ENCODE measurements around the gene OR51B2. TPM values are rescaled to one million over a fixed set of nuclear protein-coding genes. Genes with fewer than 3 reads are reported as not detected.

OR51B2 gene
- total RNA-seq, 2 experiments from 2014 or later: not detected

- intact Hi-C loops (cut with micrococcal nuclease): no loop called here
- no peak for ATAC-seq
- Mint-ChIP-seq H3K4me1 (ENCODE audit: low read depth) (no peaks in the 10 kb centered on the region), H3K27me3 (no peaks in the 10 kb centered on the region), H3K36me3 (ENCODE audit: low read depth) (no peaks in the 10 kb centered on the region), H3K27ac (no peak overlapping the region), H3K4me3 (no peak overlapping the region), H3K9me3 (no peaks in the 10 kb centered on the region)
- CTCF ChIA-PET: no interaction called here
- no peak for DNase-seq
- POLR2A ChIA-PET: no interaction called here
- TF ChIP-seq CTCF (IDR thresholded peaks at IDR 0.05): no peak
Measured at GRCh38 chr11:5307256-5308019, 16.7 kb downstream of the OR51B2 start.

DNA sequence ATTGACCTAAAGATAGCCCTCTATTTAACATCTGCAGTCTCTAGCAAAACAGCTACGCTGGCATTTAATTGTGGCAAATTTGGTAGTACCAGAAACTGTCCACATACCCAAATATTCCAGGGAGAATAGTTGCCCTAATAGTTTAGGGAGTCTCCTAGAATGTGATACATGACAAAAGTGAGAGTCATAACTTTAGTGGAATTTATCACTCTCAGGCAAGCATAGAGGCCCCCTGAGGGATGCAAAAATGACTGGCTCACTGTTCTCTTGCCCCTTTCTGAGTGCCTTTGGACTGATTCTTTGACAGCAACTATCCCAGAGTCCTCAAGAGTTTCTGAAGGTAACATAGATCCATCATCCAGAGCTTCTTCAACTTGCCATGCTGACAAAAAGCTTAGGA lies 20.1 kb downstream of the OR51B2 start:
- H3K9me3 Mint-ChIP-seq: no peaks in the 10 kb centered on the region
- H3K27me3 Mint-ChIP-seq: no peaks in the 10 kb centered on the region
- no peak overlapping the region for H3K27ac Mint-ChIP-seq
- ChIA-PET POLR2A (no interaction called here), CTCF (no interaction called here)
- intact Hi-C loops (cut with micrococcal nuclease): no loop called here
- no peaks in the 10 kb centered on the region for H3K36me3 Mint-ChIP-seq (ENCODE audit: low read depth)
- H3K4me3 Mint-ChIP-seq: no peak overlapping the region
- no peaks in the 10 kb centered on the region for H3K4me1 Mint-ChIP-seq (ENCODE audit: low read depth)
- DNase-seq (no peak), ATAC-seq (no peak)
- TF ChIP-seq CTCF (IDR thresholded peaks at IDR 0.05): no peak

- CTCF ChIA-PET: no interaction called here
Measured at GRCh38 chr11:5303626-5304025, 20.5 kb downstream of the OR51B2 start.

DNA sequence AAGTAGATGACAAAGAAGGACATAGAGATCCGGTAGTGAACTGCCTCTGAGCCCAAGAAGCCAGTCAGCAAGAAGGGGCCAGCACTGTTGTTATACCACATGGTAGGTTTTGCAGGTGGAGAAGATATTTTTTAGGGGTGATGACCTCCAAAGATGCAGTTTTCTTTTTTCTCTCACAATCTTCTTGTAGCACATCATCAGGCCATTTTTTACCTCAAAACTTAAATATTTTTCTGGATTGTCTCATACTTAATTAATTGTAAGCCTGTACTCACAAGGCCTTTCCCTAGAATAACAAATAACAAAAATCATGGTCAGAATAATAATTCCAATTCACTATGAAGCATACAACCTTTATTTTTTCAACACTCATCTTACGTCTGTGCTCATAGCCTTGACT lies 22.3 kb downstream of the OR51B2 start, which contains the start of gene OR51B4:
Gene OR51B4, minus strand, starts transcription at position 101 of the 400 bp plus-strand sequence. Its CDS starts 0 bp downstream, at position 101.
- H3K9me3 Mint-ChIP-seq: no peaks in the 10 kb centered on the region
- no peaks in the 10 kb centered on the region for H3K27me3 Mint-ChIP-seq
- TF ChIP-seq CTCF (IDR thresholded peaks at IDR 0.05): no peak
- DNase-seq (no peak), ATAC-seq (no peak)
- H3K4me1 Mint-ChIP-seq (ENCODE audit: low read depth): no peaks in the 10 kb centered on the region
- no peaks in the 10 kb centered on the region for H3K36me3 Mint-ChIP-seq (ENCODE audit: low read depth)
- intact Hi-C loops (cut with micrococcal nuclease): no loop called here
- ChIA-PET CTCF (no interaction called here), POLR2A (no interaction called here)
- H3K4me3 Mint-ChIP-seq: no peak within 1 kb of the TSS
- no peak within 1 kb of the TSS for H3K27ac Mint-ChIP-seq

More at GRCh38 chr11:5303626-5304025, 20.5 kb downstream of the OR51B2 start:
- H3K9me3 Mint-ChIP-seq: no peaks in the 10 kb centered on the region
- POLR2A ChIA-PET: no interaction called here
- no peak overlapping the region for H3K4me3 Mint-ChIP-seq
- H3K36me3 Mint-ChIP-seq (ENCODE audit: low read depth): no peaks in the 10 kb centered on the region
- intact Hi-C loops (cut with micrococcal nuclease): no loop called here
- no peak overlapping the region for H3K27ac Mint-ChIP-seq
- TF ChIP-seq CTCF (IDR thresholded peaks at IDR 0.05): no peak
- ATAC-seq (no peak), DNase-seq (no peak)
- H3K4me1 Mint-ChIP-seq (ENCODE audit: low read depth): no peaks in the 10 kb centered on the region
- H3K27me3 Mint-ChIP-seq: no peaks in the 10 kb centered on the region

DNA sequence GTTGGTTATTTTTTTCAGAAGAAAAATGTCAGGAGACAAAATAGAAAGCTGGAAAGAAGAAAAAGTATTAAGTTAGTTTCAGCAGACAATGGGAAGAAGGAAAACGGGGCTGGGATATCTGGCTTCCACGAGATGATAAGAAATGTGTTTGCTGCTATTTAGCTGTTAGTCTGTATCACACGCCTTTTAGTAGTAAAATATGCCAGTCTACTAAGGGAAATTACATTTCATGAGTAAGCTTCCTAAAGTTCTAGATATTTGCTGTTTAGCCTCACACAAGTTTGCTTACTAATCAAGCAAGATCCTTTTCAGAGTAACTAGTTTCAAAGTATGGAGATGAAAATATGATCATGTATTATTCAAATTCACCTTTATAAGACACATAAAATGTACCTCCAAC lies 23.8 kb downstream of the OR51B2 start:
- ChIA-PET CTCF (no interaction called here), POLR2A (no interaction called here)
- TF ChIP-seq CTCF (IDR thresholded peaks at IDR 0.05): no peak
- intact Hi-C loops (cut with micrococcal nuclease): no loop called here
- no peak overlapping the region for H3K4me3 Mint-ChIP-seq
- H3K27ac Mint-ChIP-seq: no peak overlapping the region
- H3K4me1 Mint-ChIP-seq (ENCODE audit: low read depth): no peaks in the 10 kb centered on the region
- ATAC-seq (no peak), DNase-seq (no peak)
- no peaks in the 10 kb centered on the region for H3K9me3 Mint-ChIP-seq
- no peaks in the 10 kb centered on the region for H3K27me3 Mint-ChIP-seq
- no peaks in the 10 kb centered on the region for H3K36me3 Mint-ChIP-seq (ENCODE audit: low read depth)
